ENCODE measurements around the gene PHACTR3.
A peak's percentile ranks its signal among the peaks of the same experiment; 100 is the strongest.
"Not testable (repeated sequence)": the region's sequence is repeated elsewhere in the genome, so short reads cannot be mapped to it uniquely, and the experiment has no call there.

Gene PHACTR3

GRCh38 chr20:59837623-59838394 lies 233.5 kb downstream of the PHACTR3 start:
- no peak for DNase-seq

DNA sequence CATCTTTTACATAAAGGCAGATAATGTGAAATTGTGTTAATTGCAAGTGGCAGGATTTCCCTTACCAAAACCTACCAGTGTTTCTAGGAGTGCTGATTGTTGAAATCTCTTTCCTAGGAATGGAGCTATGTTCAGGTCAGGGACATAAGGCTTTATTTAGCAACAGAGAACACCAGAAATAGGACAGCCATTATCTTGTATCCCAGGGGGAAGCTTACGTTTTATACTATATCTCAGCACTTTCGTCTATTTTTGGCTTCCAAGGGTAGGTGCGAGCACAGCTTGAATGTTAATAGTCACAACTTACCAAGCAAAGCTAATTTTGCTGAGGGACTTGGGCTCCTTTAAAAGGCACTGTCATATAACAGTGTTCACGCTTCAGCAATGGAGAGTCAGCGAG lies 235.1 kb downstream of the PHACTR3 start:
- DNase-seq: no peak

- DNase-seq: no peak
Measured at GRCh38 chr20:59845472-59845871, 241.1 kb downstream of the PHACTR3 start.

- DNase-seq: no peak
Measured at GRCh38 chr20:59848182-59848581, 243.8 kb downstream of the PHACTR3 start.

DNA sequence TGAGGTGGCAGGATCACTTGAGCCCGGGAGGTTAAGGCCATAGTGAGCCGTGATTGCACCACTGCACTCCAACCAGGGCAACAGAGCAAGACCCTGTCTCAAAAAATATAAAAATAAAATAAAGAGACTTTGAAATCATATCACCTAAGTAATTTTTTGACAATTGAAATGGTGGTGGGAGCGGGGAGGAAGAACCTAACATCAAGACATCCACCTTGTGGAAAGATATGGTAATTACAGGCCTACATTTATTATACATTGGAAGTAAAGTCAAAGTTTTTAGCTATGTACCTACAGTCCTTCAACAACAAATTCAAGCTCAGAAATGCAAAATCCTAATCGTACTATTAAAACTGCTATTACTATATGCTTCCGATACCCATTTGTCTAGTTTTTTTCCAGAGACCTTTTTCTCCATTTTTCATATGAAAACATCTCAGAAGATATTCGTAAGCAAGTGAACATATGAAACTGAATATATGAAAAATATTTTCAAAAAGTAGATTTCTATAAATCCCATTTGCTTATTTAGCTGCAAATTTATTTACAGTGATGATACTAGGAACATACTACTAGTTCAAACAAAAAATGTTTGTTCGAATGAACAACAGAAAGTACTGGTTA lies 245.8 kb downstream of the PHACTR3 start:
- DNase-seq: peak; percentile 45

- not testable (repeated sequence) for DNase-seq
Measured at GRCh38 chr20:59856526-59856925, 252.2 kb downstream of the PHACTR3 start.

DNA sequence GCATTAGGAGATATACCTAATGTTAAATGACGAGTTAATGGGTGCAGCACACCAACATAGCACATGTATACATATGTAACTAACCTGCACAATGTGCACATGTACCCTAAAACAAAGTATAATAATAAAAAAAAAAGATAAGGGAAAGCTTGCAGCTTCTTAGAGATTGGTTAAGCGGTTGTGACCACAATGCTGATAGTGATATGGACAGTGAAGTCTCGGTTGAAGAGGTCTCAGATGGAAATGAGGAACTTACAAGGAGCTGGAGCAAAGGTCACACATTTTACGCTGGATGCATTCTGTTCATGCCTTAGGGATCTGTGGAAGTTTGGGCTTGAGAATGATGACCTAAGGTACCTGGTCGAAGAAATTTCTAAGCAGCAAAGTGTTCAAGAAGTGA lies 252.6 kb downstream of the PHACTR3 start:
- not testable (repeated sequence) for DNase-seq

DNA sequence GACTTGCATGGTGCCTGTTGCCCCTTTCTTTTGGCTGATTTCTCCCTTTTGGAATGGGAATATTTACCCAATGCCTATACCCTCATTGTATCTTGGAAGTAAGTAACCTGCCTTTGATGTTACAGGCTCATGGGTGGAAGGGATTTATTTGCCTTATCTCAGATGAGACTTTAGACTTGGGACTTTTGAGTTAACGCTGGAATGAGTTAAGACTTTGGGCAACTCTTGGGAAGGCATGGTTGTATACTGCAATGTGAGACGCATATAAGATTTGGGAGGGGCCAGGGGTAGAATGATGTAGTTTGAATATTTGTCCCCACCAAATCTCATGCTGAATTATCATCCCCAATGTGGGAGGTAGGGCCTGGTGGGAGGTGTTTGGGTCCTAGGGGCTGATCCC lies 253.6 kb downstream of the PHACTR3 start:
- no peak for DNase-seq

DNA sequence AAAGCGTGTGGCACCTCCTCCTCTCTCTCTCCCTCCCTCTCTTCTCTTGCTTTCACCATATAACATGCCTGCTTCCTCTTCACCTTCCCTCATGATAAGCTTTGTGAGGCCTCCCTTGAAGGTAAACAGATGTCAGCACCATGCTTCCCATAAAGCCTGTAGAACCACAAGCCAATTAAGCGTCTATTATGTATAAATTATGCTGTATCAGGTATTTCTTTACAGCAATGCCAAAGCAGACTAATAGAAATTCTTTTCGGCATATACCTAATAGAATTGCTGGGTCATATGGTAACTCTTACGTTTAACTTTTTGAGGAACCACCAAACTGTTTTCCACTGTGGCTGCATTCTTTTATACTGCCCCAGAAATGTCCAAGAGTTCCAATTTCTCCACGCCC lies 254.1 kb downstream of the PHACTR3 start:
- no peak for DNase-seq

- DNase-seq: no peak
Measured at GRCh38 chr20:59861401-59861800, 257.1 kb downstream of the PHACTR3 start.

DNA sequence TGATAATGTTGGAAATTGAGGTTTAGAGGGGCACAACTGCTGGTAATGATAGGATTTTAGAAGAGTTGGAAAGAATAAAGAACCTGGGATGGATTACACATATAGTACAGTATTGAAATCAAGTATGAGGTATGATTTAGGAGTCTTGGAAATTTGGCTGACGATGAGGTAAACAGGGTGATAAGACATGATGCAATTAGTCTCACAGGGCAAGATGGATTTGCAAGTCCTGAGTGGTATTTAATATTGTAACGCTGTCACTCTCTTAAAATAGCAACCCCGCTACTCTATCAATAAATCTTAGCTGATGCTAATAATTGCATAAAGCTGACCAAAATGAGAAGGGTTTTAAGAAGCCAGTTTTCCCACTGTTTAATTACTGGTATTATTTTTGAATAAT lies 258.7 kb downstream of the PHACTR3 start:
- no peak for DNase-seq

DNA sequence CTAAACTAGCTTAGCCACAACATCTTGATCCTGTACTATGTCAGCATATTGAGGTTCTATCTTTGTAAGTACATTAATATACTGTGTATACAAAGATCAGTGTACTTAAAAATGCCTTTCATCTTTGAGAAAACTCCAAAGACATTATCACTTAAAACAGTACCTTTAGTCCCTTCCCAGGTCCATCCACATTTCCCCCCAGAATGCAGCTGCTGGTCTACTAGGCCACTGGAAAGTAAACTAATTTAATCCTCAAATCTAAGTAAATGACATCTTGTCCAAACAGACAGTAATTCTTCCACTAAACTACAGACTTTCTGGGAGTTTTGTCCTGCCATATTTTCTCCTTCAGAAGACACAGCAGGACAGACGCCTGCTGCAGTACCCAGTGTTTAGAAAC lies 260.4 kb downstream of the PHACTR3 start:
- DNase-seq: no peak

- DNase-seq: no peak
Measured at GRCh38 chr20:59866338-59866737, 262.0 kb downstream of the PHACTR3 start.

DNA sequence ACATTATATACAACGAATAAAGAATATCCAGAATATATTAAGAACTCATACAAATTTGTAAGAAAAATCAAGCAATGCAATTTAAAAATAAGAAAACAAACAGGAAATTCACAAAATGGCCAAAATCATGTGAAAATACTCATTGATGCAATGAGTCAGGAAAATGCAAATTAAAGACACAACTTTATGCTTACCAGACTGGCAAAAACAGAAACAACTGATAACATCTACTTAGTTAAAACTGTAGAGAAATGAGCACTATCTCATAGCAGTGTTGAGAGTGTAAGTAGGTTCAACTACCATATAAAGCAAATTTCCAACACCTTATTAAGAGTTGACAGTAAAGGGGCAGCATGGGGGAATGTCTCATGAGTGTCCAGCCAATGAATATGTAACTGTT lies 266.8 kb downstream of the PHACTR3 start:
- DNase-seq: no peak

GRCh38 chr20:59873409-59873808 lies 269.1 kb downstream of the PHACTR3 start:
- no peak for DNase-seq

- DNase-seq: no peak
Measured at GRCh38 chr20:59880198-59880597, 275.9 kb downstream of the PHACTR3 start.

GRCh38 chr20:59884494-59884893 lies 280.2 kb downstream of the PHACTR3 start:
- no peak for DNase-seq

DNA sequence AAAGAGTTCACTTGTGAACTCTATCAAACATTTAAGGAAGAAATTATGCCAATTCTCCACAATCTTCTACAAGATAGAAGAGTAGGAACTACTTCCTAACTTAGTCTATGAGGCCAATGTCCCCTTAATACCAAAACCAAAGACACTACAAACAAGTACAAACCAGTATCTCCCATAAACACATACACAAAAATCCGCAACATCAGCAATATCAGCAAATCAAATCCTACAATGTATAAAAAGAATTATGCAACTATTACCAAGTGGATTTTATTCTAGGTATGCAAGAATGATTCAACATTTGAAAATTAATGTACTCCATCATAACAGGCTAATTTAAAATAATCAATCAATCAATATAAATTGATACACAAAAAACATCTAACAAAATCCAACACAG lies 283.7 kb downstream of the PHACTR3 start:
- DNase-seq: no peak

DNA sequence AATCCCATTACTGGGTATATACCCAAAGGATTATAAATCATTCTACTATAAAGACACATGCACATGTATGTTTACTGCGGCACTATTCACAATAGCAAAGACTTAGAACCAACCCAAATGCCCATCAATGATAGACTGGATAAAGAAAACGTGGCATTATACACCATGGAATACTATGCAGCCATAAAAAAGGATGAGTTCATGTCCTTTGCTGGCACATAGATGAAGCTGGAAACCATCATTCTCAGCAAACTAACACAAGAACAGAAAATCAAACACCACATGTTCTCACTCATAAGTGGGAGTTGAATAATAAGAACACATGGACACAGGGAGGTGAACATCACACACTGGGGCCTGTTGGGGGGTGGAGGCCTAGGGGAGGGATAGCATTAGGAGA lies 285.7 kb downstream of the PHACTR3 start:
- DNase-seq: not testable (repeated sequence)

DNA sequence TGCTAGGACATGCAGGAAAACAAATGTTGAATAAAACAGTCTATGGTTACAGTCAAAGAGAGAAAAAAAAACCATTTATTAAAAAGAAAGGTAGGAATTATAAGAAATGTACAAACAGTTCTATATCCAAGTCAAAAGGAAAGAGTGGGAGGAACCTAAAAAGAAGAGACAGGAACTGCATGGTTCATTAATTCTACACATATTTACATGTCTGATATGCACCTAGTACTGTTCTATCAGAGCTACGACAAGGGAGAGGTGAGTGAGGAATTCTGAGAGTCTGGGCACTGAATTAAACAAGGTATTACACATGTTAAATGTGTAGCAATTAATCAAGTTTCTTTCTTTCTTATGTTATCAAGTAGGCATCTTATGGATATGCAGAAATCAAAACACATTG lies 287.2 kb downstream of the PHACTR3 start:
- no peak for DNase-seq

DNA sequence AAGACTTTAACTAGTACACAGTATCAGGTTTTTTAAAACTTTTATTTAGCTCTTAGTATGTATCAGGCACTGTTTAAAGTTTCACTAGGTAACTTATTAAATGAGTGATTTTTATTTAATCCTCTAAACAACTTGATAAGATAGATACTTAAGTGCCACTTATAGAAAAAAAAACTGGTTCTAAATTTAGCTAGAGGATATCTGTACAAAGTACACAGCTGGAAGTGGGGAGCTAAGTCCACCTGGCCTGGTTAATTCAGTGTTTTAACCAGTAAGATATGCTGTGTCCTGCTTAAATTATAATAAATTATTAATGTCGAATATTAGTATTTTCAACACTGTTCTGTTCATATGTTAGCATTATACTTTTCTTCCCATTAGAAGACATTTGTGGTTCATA lies 291.6 kb downstream of the PHACTR3 start:
- DNase-seq: no peak
